Mononuclear cell (primary cell): ENCODE measurements around the gene TEDC1. TPM values are rescaled to one million over a fixed set of nuclear protein-coding genes. Genes with fewer than 3 reads are reported as not detected.

Experiments
- H3K27me3 ChIP-seq: 2 replicates; pipeline ENCODE4 v1.6.0; 2011; ENCODE audit warnings: low read length, control low read depth; ENCODE audit not compliant: insufficient read depth
- H3K4me1 ChIP-seq: 2 replicates; pipeline ENCODE4 v1.5.1; 2011; ENCODE audit warnings: mild to moderate bottlenecking, low read length, control low read depth; ENCODE audit not compliant: insufficient read depth
- H3K4me3 ChIP-seq: 2 replicates; pipeline ENCODE4 v1.5.1; 2011; ENCODE audit warnings: mild to moderate bottlenecking, low read length, moderate library complexity
- H3K9me3 ChIP-seq: 2 replicates; pipeline ENCODE4 v1.5.1; 2011; ENCODE audit warnings: low read depth, mild to moderate bottlenecking, control low read depth, low read length
- total RNA-seq: library from RNA; depleted of rRNA; stranded (reverse); fragments of >200 nt; gene quantifications from one replicate; pipeline ENCODE4 v1.2.3, GENCODE V29; 2012

The TEDC1 gene
- total RNA-seq, 1 donor: 19.9 TPM

GRCh38 chr14:105492971-105493871 is 2.2 kb downstream of the TEDC1 start:
- no peak overlapping the region for H3K4me3 ChIP-seq
- H3K9me3 ChIP-seq: no peaks in the 10 kb centered on the region
- peaks cover 21% of the 10 kb centered on the region for H3K4me1 ChIP-seq
- no peaks in the 10 kb centered on the region for H3K27me3 ChIP-seq

- Histone ChIP-seq H3K4me3 (no peak overlapping the region), H3K27me3 (no peaks in the 10 kb centered on the region), H3K9me3 (no peaks in the 10 kb centered on the region), H3K4me1 (peaks cover 13% of the 10 kb centered on the region)
Measured at GRCh38 chr14:105493921-105494605, 3.0 kb downstream of the TEDC1 start.

GRCh38 chr14:105494606-105494929 is 3.5 kb downstream of the TEDC1 start:
- Histone ChIP-seq H3K4me1 (peaks cover 8% of the 10 kb centered on the region), H3K4me3 (no peak overlapping the region)

GRCh38 chr14:105495101-105495989 is 4.3 kb downstream of the TEDC1 start:
- no peaks in the 10 kb centered on the region for H3K9me3 ChIP-seq
- peaks cover 4% of the 10 kb centered on the region for H3K4me1 ChIP-seq
- H3K27me3 ChIP-seq: no peaks in the 10 kb centered on the region
- no peak overlapping the region for H3K4me3 ChIP-seq

More at GRCh38 chr14:105494606-105494929, 3.5 kb downstream of the TEDC1 start:
- H3K27me3 ChIP-seq: no peaks in the 10 kb centered on the region
- no peaks in the 10 kb centered on the region for H3K9me3 ChIP-seq

GRCh38 chr14:105495990-105496830 is 5.2 kb downstream of the TEDC1 start:
- no peaks in the 10 kb centered on the region for H3K27me3 ChIP-seq
- no peaks in the 10 kb centered on the region for H3K9me3 ChIP-seq
- peaks cover 4% of the 10 kb centered on the region for H3K4me1 ChIP-seq

GRCh38 chr14:105496831-105497591 is 6.0 kb downstream of the TEDC1 start:
- Histone ChIP-seq H3K4me3 (no peak overlapping the region), H3K4me1 (peaks cover under 1% of the 10 kb centered on the region), H3K27me3 (no peaks in the 10 kb centered on the region), H3K9me3 (no peaks in the 10 kb centered on the region)

More at GRCh38 chr14:105495990-105496830, 5.2 kb downstream of the TEDC1 start:
- no peak overlapping the region for H3K4me3 ChIP-seq

- Histone ChIP-seq H3K4me3 (no peak overlapping the region), H3K9me3 (no peaks in the 10 kb centered on the region), H3K4me1 (no peaks in the 10 kb centered on the region), H3K27me3 (no peaks in the 10 kb centered on the region)
Measured at GRCh38 chr14:105497671-105498429, 6.8 kb downstream of the TEDC1 start.

- Histone ChIP-seq H3K9me3 (no peaks in the 10 kb centered on the region), H3K4me3 (no peak overlapping the region), H3K27me3 (no peaks in the 10 kb centered on the region), H3K4me1 (no peaks in the 10 kb centered on the region)
Measured at GRCh38 chr14:105498430-105499255, 7.6 kb downstream of the TEDC1 start.

GRCh38 chr14:105499256-105500035 is 8.4 kb downstream of the TEDC1 start:
- no peaks in the 10 kb centered on the region for H3K4me1 ChIP-seq
- no peaks in the 10 kb centered on the region for H3K27me3 ChIP-seq
- no peak overlapping the region for H3K4me3 ChIP-seq
- H3K9me3 ChIP-seq: no peaks in the 10 kb centered on the region

- Histone ChIP-seq H3K9me3 (no peaks in the 10 kb centered on the region), H3K4me3 (no peak overlapping the region), H3K27me3 (no peaks in the 10 kb centered on the region), H3K4me1 (no peaks in the 10 kb centered on the region)
Measured at GRCh38 chr14:105500036-105500725, 9.1 kb downstream of the TEDC1 start.

GRCh38 chr14:105500726-105501101 is 9.7 kb downstream of the TEDC1 start:
- no peaks in the 10 kb centered on the region for H3K9me3 ChIP-seq
- no peaks in the 10 kb centered on the region for H3K4me1 ChIP-seq
- no peaks in the 10 kb centered on the region for H3K27me3 ChIP-seq
- no peak overlapping the region for H3K4me3 ChIP-seq
